Measurements from ENCODE around the gene MMP24. TPM values are rescaled to one million over a fixed set of nuclear protein-coding genes. Genes with fewer than 3 reads are reported as not detected.

Gene MMP24
- total and polyA plus RNA-seq, 2 of the 13 experiments (the other 11 are each of a cell fraction or from before 2014, with no cell fraction given), result 0.29 to 0.35 TPM

GRCh38 chr20:35226884-35227681 lies 593 bp downstream of the MMP24 start (continued):
- TF ChIP-seq ZNF407 (CRISPR knock-in tag; IDR thresholded peaks at IDR 0.05; ENCODE audit: not compliant biosample characterization) (peak; percentile 48), ZNF549 (CRISPR knock-in tag; IDR thresholded peaks at IDR 0.05) (no peak), RFXAP (CRISPR knock-in tag; IDR thresholded peaks at IDR 0.05; ENCODE audit: borderline replicate concordance) (peak; percentile 91), ZNF510 (CRISPR knock-in tag; IDR thresholded peaks at IDR 0.05; ENCODE audit: low read depth) (peak; percentile 93), GATAD1 (CRISPR knock-in tag; IDR thresholded peaks at IDR 0.05) (peak; percentile 78), ELF3 (CRISPR knock-in tag; IDR thresholded peaks at IDR 0.05) (peak; percentile 85), HOXA3 (CRISPR knock-in tag; IDR thresholded peaks at IDR 0.05) (peak; percentile 75), SNAI1 (CRISPR knock-in tag; IDR thresholded peaks at IDR 0.05; ENCODE audit: borderline replicate concordance) (peak; percentile 93; the same call in 1 of the 2 replicates), KLF9 (CRISPR knock-in tag; IDR thresholded peaks at IDR 0.05; ENCODE audit: low read depth) (peak; percentile 84; the same call in 1 of the 2 replicates), ZFP36L1 (CRISPR knock-in tag; IDR thresholded peaks at IDR 0.05) (peak; percentile 89), CEBPB (IDR thresholded peaks at IDR 0.05; ENCODE audit: borderline replicate concordance, low read depth, low read length) (no peak), DMTF1 (CRISPR knock-in tag; IDR thresholded peaks at IDR 0.05) (no peak), ZNF598 (CRISPR knock-in tag; IDR thresholded peaks at IDR 0.05; ENCODE audit: borderline replicate concordance) (peak; percentile 71; the same call in 1 of the 2 replicates)
- TF ChIP-seq, protein P1, sequence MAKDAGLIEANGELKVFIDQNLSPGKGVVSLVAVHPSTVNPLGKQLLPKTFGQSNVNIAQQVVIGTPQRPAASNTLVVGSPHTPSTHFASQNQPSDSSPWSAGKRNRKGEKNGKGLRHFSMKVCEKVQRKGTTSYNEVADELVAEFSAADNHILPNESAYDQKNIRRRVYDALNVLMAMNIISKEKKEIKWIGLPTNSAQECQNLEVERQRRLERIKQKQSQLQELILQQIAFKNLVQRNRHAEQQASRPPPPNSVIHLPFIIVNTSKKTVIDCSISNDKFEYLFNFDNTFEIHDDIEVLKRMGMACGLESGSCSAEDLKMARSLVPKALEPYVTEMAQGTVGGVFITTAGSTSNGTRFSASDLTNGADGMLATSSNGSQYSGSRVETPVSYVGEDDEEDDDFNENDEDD (CRISPR knock-in tag; IDR thresholded peaks at IDR 0.05; ENCODE audit: borderline replicate concordance), result peak; percentile 83; the same call in 1 of the 2 replicates
- TF ChIP-seq, protein P2, sequence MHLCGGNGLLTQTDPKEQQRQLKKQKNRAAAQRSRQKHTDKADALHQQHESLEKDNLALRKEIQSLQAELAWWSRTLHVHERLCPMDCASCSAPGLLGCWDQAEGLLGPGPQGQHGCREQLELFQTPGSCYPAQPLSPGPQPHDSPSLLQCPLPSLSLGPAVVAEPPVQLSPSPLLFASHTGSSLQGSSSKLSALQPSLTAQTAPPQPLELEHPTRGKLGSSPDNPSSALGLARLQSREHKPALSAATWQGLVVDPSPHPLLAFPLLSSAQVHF (CRISPR knock-in tag; IDR thresholded peaks at IDR 0.05), result peak; percentile 83; the same call in 1 of the 2 replicates

All from HepG2 (cell line).